NCI-H748 treated with DMSO at 0.1 percent for 48 hours (cell line): ENCODE results near the gene LMO1.

Experiments used
- DNase-seq: peaks from one replicate; lab custom pipeline; 2025; lab: John Stamatoyannopoulos, UW

The LMO1 gene

GRCh38 chr11:8263769-8264410 is at the start of gene LMO1:
Gene LMO1 (minus strand): TSS chr11:8263878. CDS start chr11:8263362, 516 bp downstream.
- peak; percentile 71 for DNase-seq

- no peak for DNase-seq
These were observed 49.3 kb upstream of the LMO1 start for GRCh38 chr11:8312986-8313385.

GRCh38 chr11:8311366-8311765 is 47.7 kb upstream of the LMO1 start:
- DNase-seq = no peak

- DNase-seq = no peak
These were observed 47.1 kb upstream of the LMO1 start for GRCh38 chr11:8310743-8311298.

GRCh38 chr11:8309862-8310261 is 46.2 kb upstream of the LMO1 start:
- DNase-seq = no peak

- DNase-seq = no peak
These were observed 45.6 kb upstream of the LMO1 start for GRCh38 chr11:8309311-8309710.

- DNase-seq = no peak
These were observed 43.9 kb upstream of the LMO1 start for GRCh38 chr11:8307601-8308000.

GRCh38 chr11:8301622-8302021 is 37.9 kb upstream of the LMO1 start:
- DNase-seq = no peak

- no peak for DNase-seq
These were observed 35.4 kb upstream of the LMO1 start for GRCh38 chr11:8298801-8299786.

GRCh38 chr11:8297781-8298440 is 34.2 kb upstream of the LMO1 start:
- DNase-seq = no peak

- DNase-seq = no peak
These were observed 33.2 kb upstream of the LMO1 start for GRCh38 chr11:8296872-8297271.

- DNase-seq = no peak
These were observed 32.5 kb upstream of the LMO1 start for GRCh38 chr11:8296038-8296649.

- DNase-seq = no peak
These were observed 30.7 kb upstream of the LMO1 start for GRCh38 chr11:8294251-8294935.

- DNase-seq = no peak
These were observed 29.5 kb upstream of the LMO1 start for GRCh38 chr11:8293171-8293570.

- DNase-seq = no peak
These were observed 28.7 kb upstream of the LMO1 start for GRCh38 chr11:8292351-8292750.

- DNase-seq = no peak
These were observed 28.0 kb upstream of the LMO1 start for GRCh38 chr11:8291421-8292350.

- peak; percentile 73 for DNase-seq
These were observed 26.6 kb upstream of the LMO1 start for GRCh38 chr11:8290081-8290810.

- DNase-seq = no peak
These were observed 25.8 kb upstream of the LMO1 start for GRCh38 chr11:8289492-8289918.

GRCh38 chr11:8288824-8289491 is 25.3 kb upstream of the LMO1 start:
- DNase-seq = no peak
